GM15510 (cell line): ENCODE results near the gene LAMTOR4.

Source experiments
- POLR2A ChIP-seq: IDR thresholded peaks from 3 replicates; pipeline ENCODE4 v1.6.1; 2011; ENCODE audit warnings: borderline replicate concordance; ENCODE audit not compliant: insufficient read length; ENCODE audit errors: extremely low read depth

Gene LAMTOR4

GRCh38 chr7:100171840-100172239, 23.1 kb downstream of the LAMTOR4 start:
- no peak for TF ChIP-seq POLR2A

GRCh38 chr7:100173806-100174495, 25.2 kb downstream of the LAMTOR4 start:
- TF ChIP-seq POLR2A: no peak

- TF ChIP-seq POLR2A: no peak
Measured at GRCh38 chr7:100174582-100174981, 25.9 kb downstream of the LAMTOR4 start.

DNA sequence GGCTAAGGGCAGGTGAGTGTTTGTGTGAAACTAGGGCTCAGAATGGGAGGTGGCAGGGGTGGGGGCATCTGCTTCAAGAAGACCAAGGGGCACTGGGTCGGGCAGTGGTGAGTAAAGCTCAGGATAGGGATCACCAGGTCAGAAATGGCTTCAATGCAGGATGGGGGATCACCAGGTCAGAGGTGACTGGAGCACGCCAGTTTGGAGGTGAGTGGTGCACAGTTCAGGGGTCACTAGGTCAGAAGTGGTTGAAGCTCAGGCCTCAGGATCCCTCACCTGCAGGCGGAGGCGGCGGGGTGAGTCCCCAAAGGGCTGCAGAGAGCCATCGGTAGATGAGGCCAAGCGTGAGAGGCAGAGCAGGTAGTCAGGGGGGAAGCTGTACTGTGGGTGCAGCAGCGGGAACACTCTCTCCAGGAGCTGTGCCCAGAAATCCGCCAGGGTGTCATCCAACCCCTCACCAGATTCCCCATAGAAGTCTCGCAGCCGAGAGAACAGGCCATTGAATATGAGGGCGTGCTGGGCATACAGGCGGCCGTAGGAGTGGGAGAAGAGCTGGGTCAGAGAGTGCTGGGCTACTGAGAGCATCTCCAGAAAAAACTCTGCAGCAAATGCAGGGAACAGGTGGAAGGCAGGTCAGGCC, 26.7 kb downstream of the LAMTOR4 start:
- no peak for TF ChIP-seq POLR2A

DNA sequence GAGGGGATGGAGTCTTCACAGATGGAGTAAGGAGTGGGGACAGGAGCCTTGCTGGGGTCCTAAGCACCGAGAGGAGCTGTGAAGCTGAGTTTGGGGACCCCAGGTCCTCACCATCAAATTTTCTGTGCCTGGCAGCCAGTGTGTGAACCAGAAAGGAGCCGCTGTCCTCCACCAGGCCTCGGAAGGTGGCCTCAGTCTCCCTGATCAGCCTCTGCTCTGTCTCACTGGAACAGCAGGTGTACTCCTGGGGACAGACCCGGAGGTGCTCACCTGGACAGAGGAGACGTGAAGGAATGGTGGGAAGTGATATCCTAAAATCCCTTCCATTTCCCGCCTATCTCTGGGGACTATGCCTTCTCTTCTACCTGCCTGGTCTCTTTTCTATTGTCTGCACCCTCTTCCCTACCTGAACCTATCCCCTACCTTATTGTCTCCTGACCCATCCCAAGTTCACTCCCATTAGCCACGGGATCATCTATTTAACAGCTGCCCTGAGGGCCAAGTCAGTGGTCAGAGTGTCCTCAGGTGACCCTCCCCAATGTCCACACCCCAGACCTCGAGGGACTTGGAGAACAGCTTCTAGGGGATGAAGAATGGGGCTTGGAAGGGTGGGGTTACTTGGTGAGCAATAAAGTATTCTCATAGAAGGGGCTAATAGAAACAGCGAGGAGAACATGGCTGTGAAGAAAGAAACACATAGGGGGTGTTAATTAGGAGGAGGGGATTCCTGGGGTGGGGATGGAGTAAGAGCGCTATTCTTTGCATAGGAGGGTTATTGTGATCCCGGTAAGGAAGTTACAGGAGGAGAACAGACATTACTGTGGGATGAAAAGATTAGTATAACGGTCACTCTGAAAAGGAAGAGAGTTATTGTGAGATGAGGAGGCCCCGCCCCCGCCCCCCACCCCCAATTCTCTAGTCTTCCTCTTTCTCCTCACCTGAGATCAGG, 27.7 kb downstream of the LAMTOR4 start:
- TF ChIP-seq POLR2A: no peak

DNA sequence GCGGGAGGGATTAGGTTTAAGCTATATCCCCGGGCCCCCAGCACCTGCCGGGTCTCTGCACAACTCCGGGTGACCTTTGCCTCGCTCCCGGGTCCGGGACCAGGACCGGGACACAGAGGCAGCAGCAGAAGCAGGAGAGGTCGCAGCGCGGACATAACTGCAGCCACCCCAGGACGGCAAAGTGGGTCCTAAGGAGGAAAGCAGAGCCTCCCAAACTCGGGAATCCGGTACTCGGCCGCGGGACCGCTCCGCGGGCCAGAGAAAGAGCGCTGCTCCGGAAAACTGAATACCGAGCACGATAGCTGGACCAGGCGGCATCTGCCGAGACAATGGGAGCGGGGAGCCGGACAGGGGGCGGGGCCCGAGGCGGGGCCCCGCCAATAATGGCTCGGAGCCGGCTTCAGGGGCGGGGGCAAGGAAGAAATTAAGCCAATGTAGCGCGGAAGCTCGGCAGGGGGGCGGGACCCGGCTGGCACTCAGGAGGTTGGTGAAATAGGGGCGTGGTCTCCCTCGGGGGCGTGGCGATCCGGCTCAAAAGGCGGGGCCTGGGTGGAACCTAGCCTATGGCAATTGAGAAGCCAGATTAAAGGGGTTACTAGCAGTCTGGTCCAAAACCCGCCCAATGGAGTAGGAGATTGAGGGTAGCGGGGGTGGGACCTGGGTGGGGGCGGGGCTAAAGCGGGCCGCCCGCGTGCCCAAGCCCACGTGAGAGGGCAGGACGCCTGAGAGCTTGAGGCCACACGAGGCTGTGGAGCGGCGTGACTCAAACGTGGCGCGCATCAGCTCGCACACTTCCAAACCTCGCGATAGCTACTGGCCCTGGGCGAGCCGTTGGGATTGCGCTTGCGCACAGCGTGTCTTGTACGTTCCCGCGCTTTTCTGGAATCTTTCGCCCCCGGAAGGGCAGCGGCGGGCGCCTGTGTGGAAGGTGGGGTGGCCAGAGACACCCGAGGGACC, 28.6 kb downstream of the LAMTOR4 start, which contains the start of the genes GPC2 and STAG3:
Gene GPC2 (minus strand): TSS at position 337 of the 957 bp plus-strand sequence. CDS start 182 bp downstream, at position 155.
Gene STAG3 (plus strand): TSS at position 874 of the 957 bp plus-strand sequence. CDS start 2,639 bp downstream, outside the sequence.
- peak; percentile 50 for TF ChIP-seq POLR2A

DNA sequence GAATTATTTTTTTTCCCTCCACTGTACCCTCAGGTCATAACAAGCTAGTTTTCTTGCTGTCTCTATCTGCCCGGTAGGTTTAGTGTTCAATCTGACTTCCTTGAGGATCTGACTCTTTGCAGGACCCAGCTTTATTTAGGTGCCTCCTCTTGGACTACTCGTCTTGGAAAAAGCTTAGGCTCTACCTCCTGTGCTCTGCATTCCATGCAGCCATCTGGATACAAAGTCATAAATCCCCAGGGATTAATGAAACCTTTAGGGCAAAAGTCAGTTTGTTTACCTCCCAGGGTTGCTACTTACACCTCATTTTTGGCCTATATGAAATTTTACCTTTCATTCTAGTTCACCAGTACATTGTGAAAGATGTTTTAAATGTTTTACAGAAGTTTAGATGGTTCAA, 37.0 kb downstream of the LAMTOR4 start:
- TF ChIP-seq POLR2A: no peak

DNA sequence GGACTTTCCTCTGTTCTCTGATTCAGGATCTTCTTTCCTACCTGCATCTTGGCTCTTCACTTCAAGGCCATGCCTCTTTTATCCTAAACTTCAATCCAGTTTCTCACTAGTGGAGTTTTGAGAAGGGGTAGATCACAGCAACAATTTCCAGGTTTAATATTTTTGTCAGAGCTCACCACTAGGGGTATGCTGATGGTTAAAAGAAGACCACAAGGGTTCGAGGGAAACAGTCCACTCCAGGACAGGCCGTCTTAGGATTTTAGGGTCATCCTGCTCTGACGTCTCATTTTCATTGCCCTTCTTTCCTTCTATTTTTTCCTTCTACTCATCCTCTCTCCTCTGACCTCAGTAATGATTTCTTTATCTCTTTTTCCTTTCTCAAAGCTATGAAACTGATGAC, 40.3 kb downstream of the LAMTOR4 start:
- TF ChIP-seq POLR2A: no peak

DNA sequence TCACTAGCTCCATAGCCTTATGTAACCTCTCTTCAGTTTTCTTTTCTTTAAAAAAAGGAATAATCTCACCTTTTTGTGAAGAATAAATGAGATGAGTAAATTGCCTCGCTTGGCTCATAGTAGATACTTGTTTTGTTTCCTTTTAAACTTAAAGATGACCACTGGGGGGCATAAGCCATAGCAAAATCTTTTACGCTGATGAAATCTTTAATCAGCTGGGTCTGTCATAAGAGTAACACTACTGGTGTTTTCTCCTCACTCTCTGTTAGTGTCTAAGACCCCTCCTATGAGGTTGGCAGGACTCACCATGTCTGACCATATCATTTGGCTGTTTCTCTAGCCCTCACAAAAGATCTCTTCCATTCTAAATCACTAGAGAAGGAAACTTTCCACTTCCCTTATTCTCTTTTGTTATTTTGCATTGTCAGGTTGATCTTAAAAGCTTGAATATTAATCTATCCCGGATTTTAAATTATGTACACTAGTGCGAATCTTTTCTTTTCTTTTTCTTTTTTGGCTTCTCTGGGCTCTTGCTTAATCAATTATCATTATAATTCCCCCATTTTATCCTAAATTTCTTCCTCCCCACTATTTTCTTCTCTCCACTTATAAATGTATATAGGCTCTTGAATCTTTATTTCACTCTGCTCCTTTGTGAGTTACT, 41.5 kb downstream of the LAMTOR4 start:
- no peak for TF ChIP-seq POLR2A

DNA sequence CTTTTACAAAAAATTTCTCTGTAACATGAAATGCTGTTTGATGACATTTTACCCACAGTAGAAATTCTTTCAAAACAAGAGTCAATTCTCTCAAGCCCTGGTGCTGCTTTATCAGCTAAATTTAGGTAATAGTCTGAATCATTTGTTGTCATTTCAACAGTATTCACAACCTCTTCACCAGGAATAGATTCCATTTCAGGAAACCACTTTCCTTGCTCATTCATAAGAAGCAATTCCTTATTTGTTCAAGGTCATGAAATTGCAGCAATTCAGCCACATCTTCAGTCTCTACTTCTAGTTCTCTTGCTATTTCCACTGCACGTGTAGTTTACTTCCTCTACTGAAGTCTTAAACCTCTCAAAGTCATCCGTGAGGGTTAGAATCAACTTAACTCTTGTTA, 43.1 kb downstream of the LAMTOR4 start:
- TF ChIP-seq POLR2A: no peak

DNA sequence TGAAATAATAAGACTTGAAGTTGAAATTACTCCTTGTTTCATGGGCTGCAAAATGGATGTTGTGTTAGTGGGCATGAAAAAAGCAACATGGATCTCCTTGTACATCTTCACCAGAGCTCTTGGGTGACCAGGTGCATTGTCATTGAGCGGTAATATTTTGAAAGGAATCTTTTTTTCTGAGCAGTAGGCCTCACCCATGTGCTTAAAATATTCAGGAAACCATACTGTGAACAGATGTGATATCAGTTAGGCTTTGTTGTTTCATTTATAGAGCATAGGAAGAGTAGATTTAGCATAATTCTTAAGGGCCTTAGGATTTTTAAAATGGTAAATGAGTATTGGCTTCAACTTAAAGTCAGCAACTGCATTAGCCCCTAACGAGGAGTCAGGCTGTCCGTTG, 44.3 kb downstream of the LAMTOR4 start:
- no peak for TF ChIP-seq POLR2A

- TF ChIP-seq POLR2A: no peak
Measured at GRCh38 chr7:100195222-100195621, 46.5 kb downstream of the LAMTOR4 start.

DNA sequence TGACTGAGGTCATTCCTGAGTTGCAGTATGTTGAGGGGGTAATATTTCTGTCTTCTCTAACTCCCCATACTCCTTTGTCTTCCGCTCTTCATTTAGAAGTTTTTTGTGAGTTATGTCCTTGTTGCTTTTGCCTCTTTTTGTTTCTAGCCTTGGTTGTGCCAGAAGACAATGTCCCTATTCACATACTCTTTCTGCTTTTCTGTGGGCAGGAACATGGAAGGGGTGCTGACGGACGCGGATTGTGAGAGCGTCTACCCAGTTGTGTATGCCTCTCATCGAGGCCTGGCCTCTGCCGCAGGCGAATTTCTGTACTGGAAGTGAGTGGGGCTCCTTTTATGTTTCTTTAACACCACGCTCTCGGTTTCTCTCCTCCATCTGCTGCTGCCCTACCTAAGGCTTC, 49.5 kb downstream of the LAMTOR4 start:
- TF ChIP-seq POLR2A: no peak
